ENCODE measurements around the gene GBP2.
A peak's percentile ranks its signal among the peaks of the same experiment; 100 is the strongest.

The GBP2 gene

GRCh38 chr1:89065079-89065868 lies 60.6 kb downstream of the GBP2 start, which contains the start of gene GBP1:
GBP1 (minus strand) TSS chr1:89065208; CDS start chr1:89063234, 1,974 bp downstream.
- DNase-seq (ENCODE audit: low read depth in 2 of 2): peak; percentile 77 to 80

- no peak for DNase-seq (ENCODE audit: low read depth in 2 of 2)
Measured at GRCh38 chr1:89064632-89065031, 61.3 kb downstream of the GBP2 start.

- no peak for DNase-seq (ENCODE audit: low read depth in 2 of 2)
Measured at GRCh38 chr1:89063094-89063493, 62.8 kb downstream of the GBP2 start.

- no peak for DNase-seq (ENCODE audit: low read depth in 2 of 2)
Measured at GRCh38 chr1:89060091-89060490, 65.8 kb downstream of the GBP2 start.

All from fibroblast of skin of left biceps (primary cell).